ENCODE data around the gene TMSB10. TPM values are rescaled to one million over a fixed set of nuclear protein-coding genes. Genes with fewer than 3 reads are reported as not detected.
A peak's percentile ranks its signal among the peaks of the same experiment; 100 is the strongest.

TMSB10 gene
- total and polyA plus RNA-seq, 2 of the 13 experiments (the other 11 are each of a cell fraction or from before 2014, with no cell fraction given): 665 to 708 TPM

DNA sequence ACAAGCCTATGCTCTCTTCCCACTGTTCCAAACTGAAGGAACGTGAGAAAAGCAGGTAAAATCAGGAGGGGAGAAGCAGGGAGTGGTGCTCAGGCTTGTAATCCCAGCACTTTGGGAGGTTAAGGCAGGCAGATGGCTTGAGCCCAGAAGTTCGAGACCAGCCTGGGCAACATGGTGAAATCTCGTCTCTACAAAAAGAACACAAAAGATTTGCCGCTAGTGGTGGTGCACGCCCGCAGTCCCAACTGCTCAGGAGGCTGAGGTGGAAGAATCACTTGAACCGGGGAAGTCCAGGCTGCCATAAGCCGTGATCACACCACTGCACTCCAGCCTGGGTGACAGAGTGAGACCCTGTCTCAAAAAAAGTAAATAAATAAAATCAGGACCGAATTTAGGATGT is 1.3 kb upstream of the TMSB10 start:
- POLR2A ChIA-PET: interaction anchor here (1.3 to 7.5 kb wide), 3 partner anchors 15 to 22 kb away, joined by 3 to 141 read pairs (median 74); no protein-coding TSS in a partner anchor
- FAIRE-seq (no peak), DNase-seq (ENCODE audit: low spot score) (no peak), ATAC-seq (no peak)
- intact Hi-C loops (cut with micrococcal nuclease; ENCODE audit: unreplicated experiment): loop anchor here (2.0 kb wide), 1 partner anchor 23 kb away; no protein-coding TSS in a partner anchor
- TF ChIP-seq ZNF563 (CRISPR knock-in tag; IDR thresholded peaks at IDR 0.05) (no peak), RFXAP (CRISPR knock-in tag; IDR thresholded peaks at IDR 0.05; ENCODE audit: borderline replicate concordance) (no peak)
- TF ChIP-seq, protein P1, sequence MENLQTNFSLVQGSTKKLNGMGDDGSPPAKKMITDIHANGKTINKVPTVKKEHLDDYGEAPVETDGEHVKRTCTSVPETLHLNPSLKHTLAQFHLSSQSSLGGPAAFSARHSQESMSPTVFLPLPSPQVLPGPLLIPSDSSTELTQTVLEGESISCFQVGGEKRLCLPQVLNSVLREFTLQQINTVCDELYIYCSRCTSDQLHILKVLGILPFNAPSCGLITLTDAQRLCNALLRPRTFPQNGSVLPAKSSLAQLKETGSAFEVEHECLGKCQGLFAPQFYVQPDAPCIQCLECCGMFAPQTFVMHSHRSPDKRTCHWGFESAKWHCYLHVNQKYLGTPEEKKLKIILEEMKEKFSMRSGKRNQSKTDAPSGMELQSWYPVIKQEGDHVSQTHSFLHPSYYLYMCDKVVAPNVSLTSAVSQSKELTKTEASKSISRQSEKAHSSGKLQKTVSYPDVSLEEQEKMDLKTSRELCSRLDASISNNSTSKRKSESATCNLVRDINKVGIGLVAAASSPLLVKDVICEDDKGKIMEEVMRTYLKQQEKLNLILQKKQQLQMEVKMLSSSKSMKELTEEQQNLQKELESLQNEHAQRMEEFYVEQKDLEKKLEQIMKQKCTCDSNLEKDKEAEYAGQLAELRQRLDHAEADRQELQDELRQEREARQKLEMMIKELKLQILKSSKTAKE (CRISPR knock-in tag; IDR thresholded peaks at IDR 0.05; ENCODE audit: borderline replicate concordance): no peak
- CTCF ChIA-PET (ENCODE audit: low intra/inter-chr PET ratio, low total read pairs): interaction anchor here (4.3 kb wide), 1 partner anchor 22 kb away, joined by 64 read pairs; no protein-coding TSS in a partner anchor
- WGBS (ENCODE audit: low lambda C conversion rate): 48% methylated on average over 9 of the region's 9 CpGs
- Histone ChIP-seq H3K4me3 (replicated peaks in 1 of 3; ENCODE audit: insufficient read depth in 1 of 3, low read depth in 2 of 3, low read length in 3 of 3) (0 out of 6 replicates have a peak overlapping the region, but pooled peaks of 2 of the 3 experiments have one; percentile 19 to 98), H3K9me3 (ENCODE audit: low read length) (peaks cover 1% of the 10 kb centered on the region; the same call in 1 of the 2 replicates), H3K36me3 (replicated peaks in 1 of 2; ENCODE audit: control insufficient read depth in 1 of 2, insufficient read depth in 2 of 2, low read length in 2 of 2) (no peaks in the 10 kb centered on the region), H3K79me2 (ENCODE audit: insufficient read depth, low read length) (peaks cover 10% of the 10 kb centered on the region), H3K9ac (ENCODE audit: insufficient read depth, low read depth, low read length) (no peak overlapping the region), H3K4me2 (ENCODE audit: low read depth, low read length) (peak overlapping the region; percentile 99; the same call in 1 of the 2 replicates), H2AFZ (ENCODE audit: low read length) (no peak overlapping the region), H3K27ac (ENCODE audit: extremely low read length, insufficient read depth, low read length) (no peak overlapping the region), H4K20me1 (ENCODE audit: insufficient read depth, low read length) (no peaks in the 10 kb centered on the region), H3K27me3 (ENCODE audit: control insufficient read depth in 1 of 2, insufficient read depth in 2 of 2, low read length in 2 of 2) (peaks cover 2 to 39% of the 10 kb centered on the region in 2 experiments; a peak in 2 of 5 replicates), H3K4me1 (ENCODE audit: insufficient read depth, low read length) (peaks cover 31% of the 10 kb centered on the region)
- in situ Hi-C loops (cut with HindIII; ENCODE audit: extremely low pct_ligation_motif_present, low pct_unique_long_range_greater_than_20kb): no loop called here
- BruUV-seq (replicated peaks): no TSS peak

DNA sequence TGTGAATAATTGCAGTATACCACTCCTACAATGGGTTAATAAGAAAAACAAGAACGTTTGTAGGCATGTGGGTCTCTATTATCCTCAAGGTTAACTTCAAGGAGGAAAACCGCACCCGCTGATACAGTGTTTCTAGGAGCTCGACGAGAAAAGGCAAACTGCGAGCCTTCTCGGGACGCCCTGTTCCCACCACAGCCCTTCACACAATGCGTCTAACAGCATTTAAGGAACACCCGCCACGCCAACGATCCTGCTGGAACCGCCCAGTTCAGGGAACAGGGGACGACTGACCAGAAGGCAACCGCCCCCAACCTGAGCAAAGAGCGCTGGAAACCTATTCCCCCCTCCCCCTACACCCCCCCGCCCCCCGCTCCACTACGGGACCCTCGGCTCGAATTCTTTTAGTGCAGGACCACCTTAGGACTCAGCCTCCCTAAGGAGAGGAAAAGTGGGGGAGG is 710 bp upstream of the TMSB10 start:
- intact Hi-C loops (cut with micrococcal nuclease; ENCODE audit: unreplicated experiment): loop anchor here (2.0 kb wide), 1 partner anchor 22 kb away; no protein-coding TSS in a partner anchor
- TF ChIP-seq, protein P2, sequence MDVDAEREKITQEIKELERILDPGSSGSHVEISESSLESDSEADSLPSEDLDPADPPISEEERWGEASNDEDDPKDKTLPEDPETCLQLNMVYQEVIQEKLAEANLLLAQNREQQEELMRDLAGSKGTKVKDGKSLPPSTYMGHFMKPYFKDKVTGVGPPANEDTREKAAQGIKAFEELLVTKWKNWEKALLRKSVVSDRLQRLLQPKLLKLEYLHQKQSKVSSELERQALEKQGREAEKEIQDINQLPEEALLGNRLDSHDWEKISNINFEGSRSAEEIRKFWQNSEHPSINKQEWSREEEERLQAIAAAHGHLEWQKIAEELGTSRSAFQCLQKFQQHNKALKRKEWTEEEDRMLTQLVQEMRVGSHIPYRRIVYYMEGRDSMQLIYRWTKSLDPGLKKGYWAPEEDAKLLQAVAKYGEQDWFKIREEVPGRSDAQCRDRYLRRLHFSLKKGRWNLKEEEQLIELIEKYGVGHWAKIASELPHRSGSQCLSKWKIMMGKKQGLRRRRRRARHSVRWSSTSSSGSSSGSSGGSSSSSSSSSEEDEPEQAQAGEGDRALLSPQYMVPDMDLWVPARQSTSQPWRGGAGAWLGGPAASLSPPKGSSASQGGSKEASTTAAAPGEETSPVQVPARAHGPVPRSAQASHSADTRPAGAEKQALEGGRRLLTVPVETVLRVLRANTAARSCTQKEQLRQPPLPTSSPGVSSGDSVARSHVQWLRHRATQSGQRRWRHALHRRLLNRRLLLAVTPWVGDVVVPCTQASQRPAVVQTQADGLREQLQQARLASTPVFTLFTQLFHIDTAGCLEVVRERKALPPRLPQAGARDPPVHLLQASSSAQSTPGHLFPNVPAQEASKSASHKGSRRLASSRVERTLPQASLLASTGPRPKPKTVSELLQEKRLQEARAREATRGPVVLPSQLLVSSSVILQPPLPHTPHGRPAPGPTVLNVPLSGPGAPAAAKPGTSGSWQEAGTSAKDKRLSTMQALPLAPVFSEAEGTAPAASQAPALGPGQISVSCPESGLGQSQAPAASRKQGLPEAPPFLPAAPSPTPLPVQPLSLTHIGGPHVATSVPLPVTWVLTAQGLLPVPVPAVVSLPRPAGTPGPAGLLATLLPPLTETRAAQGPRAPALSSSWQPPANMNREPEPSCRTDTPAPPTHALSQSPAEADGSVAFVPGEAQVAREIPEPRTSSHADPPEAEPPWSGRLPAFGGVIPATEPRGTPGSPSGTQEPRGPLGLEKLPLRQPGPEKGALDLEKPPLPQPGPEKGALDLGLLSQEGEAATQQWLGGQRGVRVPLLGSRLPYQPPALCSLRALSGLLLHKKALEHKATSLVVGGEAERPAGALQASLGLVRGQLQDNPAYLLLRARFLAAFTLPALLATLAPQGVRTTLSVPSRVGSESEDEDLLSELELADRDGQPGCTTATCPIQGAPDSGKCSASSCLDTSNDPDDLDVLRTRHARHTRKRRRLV (CRISPR knock-in tag; IDR thresholded peaks at IDR 0.05): 0 out of 2 replicates have a peak, but pooled peaks have one; percentile 36

More for the DNA sequence above, 710 bp upstream of the TMSB10 start:
- Histone ChIP-seq H3K79me2 (ENCODE audit: insufficient read depth, low read length) (peaks cover 10% of the 10 kb centered on the region), H4K20me1 (ENCODE audit: insufficient read depth, low read length) (no peaks in the 10 kb centered on the region), H3K9ac (ENCODE audit: insufficient read depth, low read depth, low read length) (peak overlapping the region; percentile 62; the same call in 1 of the 2 replicates), H3K4me2 (ENCODE audit: low read depth, low read length) (peak overlapping the region; percentile 99), H3K4me1 (ENCODE audit: insufficient read depth, low read length) (peaks cover 31% of the 10 kb centered on the region), H3K9me3 (ENCODE audit: low read length) (peaks cover 5% of the 10 kb centered on the region; the same call in 1 of the 2 replicates), H3K27ac (ENCODE audit: extremely low read length, insufficient read depth, low read length) (no peak overlapping the region), H3K27me3 (ENCODE audit: control insufficient read depth in 1 of 2, insufficient read depth in 2 of 2, low read length in 2 of 2) (peaks cover 2 to 39% of the 10 kb centered on the region in 2 experiments; a peak in 2 of 5 replicates), H3K4me3 (replicated peaks in 1 of 3; ENCODE audit: insufficient read depth in 1 of 3, low read depth in 2 of 3, low read length in 3 of 3) (peak overlapping the region; percentile 90 to 98 (median 98)), H3K36me3 (replicated peaks in 1 of 2; ENCODE audit: control insufficient read depth in 1 of 2, insufficient read depth in 2 of 2, low read length in 2 of 2) (no peaks in the 10 kb centered on the region), H2AFZ (ENCODE audit: low read length) (peak overlapping the region; percentile 45)
- DNase-seq (ENCODE audit: low spot score): no peak
- ChIA-PET CTCF (ENCODE audit: low intra/inter-chr PET ratio, low total read pairs) (interaction anchor here (4.3 kb wide), 1 partner anchor 21 kb away, joined by 64 read pairs; no protein-coding TSS in a partner anchor), POLR2A (interaction anchor here (0.6 to 7.5 kb wide), 6 partner anchors 14 to 75 kb away, joined by 3 to 141 read pairs (median 10); no protein-coding TSS in a partner anchor)
- ATAC-seq: peak; percentile 58
- in situ Hi-C loops (cut with HindIII; ENCODE audit: extremely low pct_ligation_motif_present, low pct_unique_long_range_greater_than_20kb): no loop called here
- no peak for FAIRE-seq
- no TSS peak for BruUV-seq (replicated peaks)
- 2% methylated on average over 21 of the region's 21 CpGs for WGBS (ENCODE audit: low lambda C conversion rate)

Measured in HepG2 (cell line).